GM12891 (cell line): ENCODE measurements around the gene THOP1.
A peak's percentile ranks its signal among the peaks of the same experiment; 100 is the strongest.

Experiments used
- DNase-seq: peaks from one replicate; pipeline ENCODE4 v3.0.0; 2011; ENCODE audit warnings: low spot score; ENCODE audit not compliant: insufficient read length
- FAIRE-seq: peaks from 2 replicates; lab custom pipeline; 2011; peaks lifted over from hg19 to GRCh38; lab: Jason Lieb, UNC
- PAX5 ChIP-seq: IDR thresholded peaks from 2 replicates; pipeline ENCODE4 v1.6.1; 2011; ENCODE audit warnings: low read length, moderate library complexity, mild to moderate bottlenecking; ENCODE audit not compliant: insufficient read depth, severe bottlenecking
- POLR2A ChIP-seq: IDR thresholded peaks from 2 replicates; pipeline ENCODE4 v1.6.1; 2011; ENCODE audit warnings: low read depth, low read length, control low read depth
- POLR2AphosphoS5 ChIP-seq: IDR thresholded peaks from 2 replicates; pipeline ENCODE4 v1.6.1; 2011; ENCODE audit warnings: low read depth, low read length, control low read depth
- POU2F2 ChIP-seq: IDR thresholded peaks from 2 replicates; pipeline ENCODE4 v1.6.1; 2011; ENCODE audit warnings: low read depth, mild to moderate bottlenecking, control low read depth, low read length, moderate library complexity
- SPI1 ChIP-seq: IDR thresholded peaks from 2 replicates; pipeline ENCODE4 v1.6.1; 2011; ENCODE audit warnings: low read depth, low read length, control low read depth
- TAF1 ChIP-seq: IDR thresholded peaks from 2 replicates; pipeline ENCODE4 v1.6.1; 2011; ENCODE audit warnings: low read depth, low read length, control low read depth

The THOP1 gene

DNA sequence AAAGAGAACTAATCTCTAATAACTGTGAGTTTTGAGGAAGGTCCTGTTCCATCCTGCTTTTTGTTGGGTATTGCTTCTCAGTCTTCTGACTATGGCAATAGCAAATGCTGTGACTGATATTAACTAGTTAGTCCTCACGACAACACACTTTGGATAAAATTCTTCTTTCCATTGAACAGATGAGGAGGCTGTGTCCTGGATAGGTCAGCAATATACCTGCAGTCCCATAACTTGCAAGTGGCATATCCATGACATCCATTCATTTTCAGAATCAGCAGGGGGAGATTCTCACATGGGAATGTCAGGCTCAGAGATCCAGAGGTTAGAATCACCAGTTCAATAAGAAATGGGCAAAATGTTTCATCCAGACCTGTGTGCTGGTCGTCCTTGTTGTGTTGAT, 41.7 kb downstream of the THOP1 start:
- DNase-seq (no peak), FAIRE-seq (no peak)
- no peak for TF ChIP-seq POLR2AphosphoS5

GRCh38 chr19:2827840-2828489, 42.7 kb downstream of the THOP1 start:
- FAIRE-seq (peak; percentile 45), DNase-seq (no peak)
- TF ChIP-seq SPI1 (no peak), PAX5 (no peak)

DNA sequence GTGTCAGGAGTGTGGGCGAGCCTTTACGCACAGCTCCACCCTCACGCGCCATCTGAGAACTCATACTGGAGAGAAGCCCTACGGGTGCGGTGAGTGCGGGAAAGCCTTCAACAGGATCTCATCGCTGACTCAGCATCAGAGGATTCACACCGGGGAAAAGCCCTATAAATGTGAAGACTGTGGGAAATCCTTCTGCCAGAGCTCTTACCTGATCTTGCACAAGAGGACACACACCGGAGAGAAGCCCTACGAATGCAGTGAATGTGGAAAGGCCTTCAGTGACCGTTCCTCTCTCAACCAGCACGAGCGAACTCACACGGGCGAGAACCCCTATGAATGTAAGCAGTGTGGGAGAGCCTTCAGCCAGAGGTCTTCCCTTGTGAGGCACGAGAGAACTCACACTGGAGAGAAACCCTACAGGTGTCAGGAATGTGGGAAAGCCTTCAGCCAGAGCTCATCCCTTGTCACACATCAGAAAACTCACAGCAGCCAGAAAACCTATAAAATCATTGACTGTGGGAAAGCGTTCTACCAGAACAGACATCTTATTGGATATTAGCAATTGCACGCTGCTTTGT, 49.1 kb downstream of the THOP1 start:
- no peak for FAIRE-seq
- TF ChIP-seq POLR2A: no peak
- no peak for TF ChIP-seq PAX5
- no peak for TF ChIP-seq TAF1
- no peak for TF ChIP-seq POLR2AphosphoS5
- no peak for TF ChIP-seq POU2F2
- no peak for TF ChIP-seq SPI1
- no peak for DNase-seq

DNA sequence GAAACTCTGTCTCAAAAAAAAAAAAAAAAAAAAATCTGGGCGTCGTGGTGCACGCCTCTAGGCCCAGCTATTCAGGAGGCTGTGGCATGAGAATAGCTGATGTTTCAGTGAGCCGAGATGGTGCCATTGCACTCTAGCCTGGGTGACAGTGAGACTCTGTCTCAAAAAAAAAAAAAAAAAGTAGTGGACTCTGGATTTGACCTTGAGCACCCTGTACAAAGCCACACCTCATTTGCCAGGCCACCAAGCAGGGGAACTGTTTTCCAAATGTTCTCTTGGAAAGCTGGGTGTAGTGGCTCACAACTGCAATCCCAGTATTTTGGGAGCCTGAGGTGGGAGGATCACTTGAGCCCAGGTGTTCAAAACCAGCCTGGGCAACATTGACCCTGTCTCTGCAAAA, 52.1 kb downstream of the THOP1 start:
- DNase-seq: no peak
- TF ChIP-seq TAF1 (no peak), PAX5 (no peak), POLR2A (no peak), POU2F2 (no peak), POLR2AphosphoS5 (no peak), SPI1 (no peak)
- FAIRE-seq: no peak

DNA sequence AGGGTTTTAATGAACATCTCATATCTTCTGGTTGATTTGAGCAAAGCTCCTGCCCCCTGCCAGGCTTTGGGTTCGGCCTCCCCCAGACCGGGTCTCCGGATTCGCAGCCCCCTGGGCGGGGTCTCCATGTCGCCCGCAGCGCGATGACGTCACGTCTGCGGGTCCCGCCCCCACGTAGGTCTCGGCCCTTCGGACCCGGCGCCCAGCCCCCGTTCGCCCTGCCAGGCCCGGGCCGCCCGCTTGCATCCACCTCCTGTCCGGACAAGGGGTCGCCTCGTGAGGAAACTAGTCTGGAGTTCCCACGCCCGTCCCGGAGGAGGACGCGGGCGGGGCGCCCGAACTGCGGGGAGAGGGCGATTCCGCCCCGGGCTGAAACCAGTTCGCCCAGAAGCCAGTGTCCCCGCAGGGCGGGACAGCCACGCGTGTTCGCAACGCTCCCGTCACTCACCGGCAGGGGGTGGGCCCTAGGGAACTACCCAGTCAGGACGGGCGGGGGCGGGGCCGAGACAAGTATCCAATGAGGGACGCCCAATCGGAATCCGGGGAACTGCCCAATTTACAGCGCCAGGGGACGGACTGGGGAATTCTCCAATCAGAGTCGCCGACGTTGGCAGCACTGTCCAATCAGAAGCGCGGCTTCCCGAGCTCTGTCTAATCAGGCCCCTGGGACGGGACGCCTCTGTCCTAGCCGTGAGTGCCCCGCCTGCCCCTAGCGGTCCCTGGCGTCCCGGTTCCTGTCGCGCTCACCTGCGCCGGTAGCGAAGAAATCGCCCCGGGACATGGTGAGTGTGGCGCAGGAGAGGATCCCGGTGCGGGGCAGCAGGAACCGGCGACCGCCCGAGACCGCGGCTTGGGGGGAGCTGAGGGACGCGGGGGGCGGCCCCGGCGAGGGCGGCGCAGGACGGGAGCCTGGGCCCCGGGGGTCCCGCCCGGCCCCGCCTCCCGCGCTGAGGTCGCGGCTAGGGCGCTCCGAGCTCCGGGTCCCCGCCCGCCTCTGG, 55.8 kb downstream of the THOP1 start, which contains the start of gene ZNF555:
Gene ZNF555 (plus strand): TSS at position 682 of the 998 bp plus-strand sequence. CDS start 98 bp downstream, at position 780.
- FAIRE-seq (peak; percentile 85), DNase-seq (peak; percentile 88)
- no peak for TF ChIP-seq SPI1
- no peak for TF ChIP-seq POLR2A
- no peak for TF ChIP-seq PAX5
- TF ChIP-seq POU2F2: no peak
- TF ChIP-seq POLR2AphosphoS5: no peak

DNA sequence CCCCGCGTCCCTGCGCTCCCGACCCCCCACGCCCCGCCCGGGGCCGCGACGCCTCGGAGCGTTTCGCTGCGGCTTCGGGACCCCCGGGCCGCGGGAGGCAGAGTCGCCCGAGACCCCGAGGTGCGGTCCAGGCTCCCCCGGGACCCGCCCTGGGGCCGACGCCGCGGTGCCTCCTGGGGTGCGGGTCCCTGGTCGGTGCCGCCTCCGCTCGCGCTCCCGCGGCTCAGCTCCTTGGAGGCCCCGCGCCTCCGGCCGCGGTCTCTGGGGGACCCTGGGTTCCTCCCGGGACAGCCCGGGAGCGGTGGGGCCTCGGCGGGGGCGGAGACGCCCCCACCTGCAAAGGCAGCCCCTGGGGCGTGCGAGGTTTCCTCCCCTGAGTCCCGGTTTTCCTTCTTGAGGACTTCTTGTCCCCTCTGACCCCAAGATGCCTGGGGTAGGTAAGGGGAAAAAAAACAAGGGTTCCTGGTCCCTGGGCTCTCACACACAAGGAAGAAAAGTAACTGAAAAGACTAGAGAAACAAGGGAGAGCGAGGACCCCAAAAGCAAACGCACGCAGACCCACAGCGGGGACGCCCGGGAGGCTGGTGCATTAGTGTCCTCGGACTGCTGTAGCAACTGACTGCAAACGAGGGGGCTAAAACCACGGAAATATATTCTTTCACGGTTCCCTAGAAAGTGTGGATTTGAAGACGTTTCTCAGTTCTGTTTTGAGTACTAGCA, 56.7 kb downstream of the THOP1 start:
- DNase-seq (no peak), FAIRE-seq (no peak)
- no peak for TF ChIP-seq POU2F2
- TF ChIP-seq SPI1: no peak

DNA sequence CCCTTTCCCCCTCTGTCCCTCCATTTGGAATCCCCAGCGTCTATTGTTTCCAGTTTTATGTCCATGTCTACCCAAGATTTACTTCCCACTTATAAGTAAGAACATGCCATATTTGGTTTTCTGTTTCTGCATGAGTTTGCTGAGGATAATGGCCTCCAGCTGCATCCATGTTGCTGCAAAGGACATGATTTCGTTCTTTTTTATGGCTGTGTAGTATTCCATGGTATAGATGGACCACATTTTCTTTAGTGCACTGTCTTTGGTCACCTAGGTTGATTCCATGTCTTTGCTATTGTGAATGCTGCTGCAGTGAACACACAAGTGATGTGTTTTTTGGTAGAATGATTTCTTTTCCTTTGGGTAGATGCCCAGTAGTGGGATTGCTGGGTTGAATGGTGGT, 59.8 kb downstream of the THOP1 start:
- FAIRE-seq (no peak), DNase-seq (no peak)
- TF ChIP-seq POLR2A (no peak), TAF1 (no peak), POU2F2 (no peak), SPI1 (no peak), POLR2AphosphoS5 (no peak), PAX5 (no peak)

DNA sequence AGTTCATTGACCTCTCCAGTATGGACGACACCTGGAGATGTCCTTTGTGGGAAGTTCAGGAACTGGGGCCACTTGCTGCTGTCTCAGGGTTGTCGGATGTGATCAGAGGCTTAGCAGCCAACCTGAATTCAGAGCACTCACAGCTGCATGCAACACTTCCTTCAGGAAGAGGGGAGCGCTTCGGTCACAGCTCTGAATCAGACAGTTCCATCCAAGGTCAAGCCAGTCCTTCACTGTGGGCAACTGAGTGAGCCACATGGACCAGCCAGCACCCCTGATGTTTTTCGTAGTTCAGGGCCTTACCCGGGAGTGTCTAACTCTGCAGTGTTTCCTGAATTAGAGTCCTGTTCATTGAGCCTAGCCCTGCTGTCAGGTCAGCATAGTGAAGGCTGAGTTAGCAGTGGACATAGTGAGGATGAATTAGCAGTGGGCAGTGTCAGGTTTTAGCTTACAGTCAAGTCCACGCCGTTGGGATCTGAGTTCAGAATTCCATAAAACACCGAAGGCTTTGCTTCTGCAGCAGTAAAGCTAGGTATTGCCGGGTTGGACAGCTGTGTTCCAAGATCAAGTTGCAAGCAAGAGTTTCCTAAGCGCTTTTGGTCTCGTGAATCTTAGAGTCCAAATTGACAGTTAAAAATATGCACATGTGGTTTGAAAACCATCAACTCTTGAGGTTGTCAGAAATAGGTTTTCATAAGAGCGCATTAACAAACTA, 61.0 kb downstream of the THOP1 start:
- DNase-seq: no peak
- TF ChIP-seq PAX5: no peak
- TF ChIP-seq SPI1: no peak
- no peak for FAIRE-seq

DNA sequence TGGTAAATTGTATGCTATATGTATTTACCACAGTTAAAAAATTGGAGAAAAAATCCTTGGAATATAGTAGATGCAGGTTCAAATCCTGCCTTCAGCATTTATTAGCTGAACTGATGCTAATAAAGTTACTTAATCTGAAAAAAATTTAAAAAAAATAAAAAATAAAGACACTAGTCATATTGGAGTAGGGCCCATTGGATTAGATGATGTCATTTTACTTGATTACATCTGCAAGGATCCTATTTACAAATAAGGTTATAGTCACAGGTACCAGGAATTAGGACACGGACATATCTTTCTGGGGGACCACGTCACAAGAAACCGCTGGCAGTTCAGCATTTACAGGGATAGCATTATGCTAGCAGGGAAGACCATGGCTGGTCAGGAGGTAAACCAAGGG, 62.2 kb downstream of the THOP1 start:
- DNase-seq (no peak), FAIRE-seq (no peak)
- no peak for TF ChIP-seq POLR2AphosphoS5
- TF ChIP-seq TAF1: no peak
- no peak for TF ChIP-seq POLR2A
- TF ChIP-seq POU2F2: no peak
- TF ChIP-seq PAX5: no peak
- TF ChIP-seq SPI1: no peak
